KMS-11 (cell line): ENCODE results near the gene GALNT17.

Source experiments
- H2AFZ ChIP-seq: fragments of 200-600 bp; sonication (generic); 2 replicates; pipeline ENCODE4 v1.6.1; 2016; ENCODE audit warnings: antibody characterized with exemption, mixed run types, low read depth
- H3K27ac ChIP-seq: fragments of 200-600 bp; sonication (generic); 2 replicates; pipeline ENCODE4 v1.6.1; 2016; ENCODE audit warnings: mild to moderate bottlenecking, mixed run types
- H3K27me3 ChIP-seq: fragments of 200-600 bp; sonication (generic); 2 replicates; pipeline ENCODE4 v1.6.1; 2017; ENCODE audit warnings: mild to moderate bottlenecking, low read depth, mixed run types, moderate library complexity; ENCODE audit not compliant: insufficient read depth
- H3K36me3 ChIP-seq: fragments of 200-600 bp; sonication (generic); 2 replicates; pipeline ENCODE4 v1.6.1; 2017; ENCODE audit warnings: mild to moderate bottlenecking, mixed run types; ENCODE audit not compliant: insufficient read depth
- H3K4me1 ChIP-seq: fragments of 200-600 bp; sonication (generic); 2 replicates; pipeline ENCODE4 v1.6.1; 2016; ENCODE audit warnings: mild to moderate bottlenecking, low read depth, mixed run types; ENCODE audit not compliant: poor library complexity, severe bottlenecking
- H3K4me2 ChIP-seq: fragments of 200-600 bp; sonication (generic); 2 replicates; pipeline ENCODE4 v1.7.0; 2016; ENCODE audit warnings: mild to moderate bottlenecking, mixed run types
- H3K4me3 ChIP-seq: fragments of 200-600 bp; sonication (generic); IDR thresholded peaks from 2 replicates; pipeline ENCODE4 v1.6.1; 2017; ENCODE audit warnings: low read depth, low read length, mixed read lengths; ENCODE audit not compliant: insufficient read depth
- H3K79me2 ChIP-seq: fragments of 200-600 bp; sonication (generic); 2 replicates; pipeline ENCODE4 v1.6.1; 2016; ENCODE audit warnings: low read depth, mixed run types; ENCODE audit not compliant: insufficient read depth
- H3K9ac ChIP-seq: fragments of 200-600 bp; sonication (generic); 2 replicates; pipeline ENCODE4 v1.6.1; 2016; ENCODE audit warnings: mild to moderate bottlenecking, mixed run types
- H4K20me1 ChIP-seq: fragments of 200-600 bp; sonication (generic); 2 replicates; pipeline ENCODE4 v1.6.1; 2016; ENCODE audit warnings: mild to moderate bottlenecking, mixed run types; ENCODE audit not compliant: insufficient read depth
- TF ChIP-seq, protein P1 (sequence below): fragments of 200-600 bp; sonication (generic); conservative IDR thresholded peaks from 2 replicates; pipeline ENCODE4 v1.6.1; 2017; ENCODE audit warnings: low read depth, mild to moderate bottlenecking, antibody characterized with exemption, low read length, moderate library complexity, mixed read lengths

The GALNT17 gene

DNA sequence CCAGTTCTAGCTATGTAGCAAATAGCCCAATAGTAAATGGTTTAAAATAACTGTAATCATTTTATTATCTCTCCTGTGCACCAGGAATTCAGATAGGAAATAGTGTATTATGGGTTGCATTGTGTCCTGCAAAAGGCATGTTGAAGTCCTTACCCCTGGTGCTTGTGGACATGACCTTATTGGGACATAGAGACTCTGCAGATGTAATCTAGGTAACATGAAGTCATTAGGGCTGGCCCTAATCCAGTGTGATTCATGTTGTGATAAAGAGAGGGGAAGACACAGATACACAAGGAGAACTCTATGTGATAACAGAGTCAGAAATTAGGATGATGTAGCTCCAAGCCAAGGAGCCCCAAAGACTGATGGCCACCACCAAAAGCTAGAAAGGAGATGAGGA is 462.8 kb downstream of the GALNT17 start:
- H3K4me3 ChIP-seq, result no peak overlapping the region
- H3K4me1 ChIP-seq, result no peaks in the 10 kb centered on the region
- H3K4me2 ChIP-seq, result no peak overlapping the region
- no peaks in the 10 kb centered on the region for H3K36me3 ChIP-seq
- TF ChIP-seq, protein P1, sequence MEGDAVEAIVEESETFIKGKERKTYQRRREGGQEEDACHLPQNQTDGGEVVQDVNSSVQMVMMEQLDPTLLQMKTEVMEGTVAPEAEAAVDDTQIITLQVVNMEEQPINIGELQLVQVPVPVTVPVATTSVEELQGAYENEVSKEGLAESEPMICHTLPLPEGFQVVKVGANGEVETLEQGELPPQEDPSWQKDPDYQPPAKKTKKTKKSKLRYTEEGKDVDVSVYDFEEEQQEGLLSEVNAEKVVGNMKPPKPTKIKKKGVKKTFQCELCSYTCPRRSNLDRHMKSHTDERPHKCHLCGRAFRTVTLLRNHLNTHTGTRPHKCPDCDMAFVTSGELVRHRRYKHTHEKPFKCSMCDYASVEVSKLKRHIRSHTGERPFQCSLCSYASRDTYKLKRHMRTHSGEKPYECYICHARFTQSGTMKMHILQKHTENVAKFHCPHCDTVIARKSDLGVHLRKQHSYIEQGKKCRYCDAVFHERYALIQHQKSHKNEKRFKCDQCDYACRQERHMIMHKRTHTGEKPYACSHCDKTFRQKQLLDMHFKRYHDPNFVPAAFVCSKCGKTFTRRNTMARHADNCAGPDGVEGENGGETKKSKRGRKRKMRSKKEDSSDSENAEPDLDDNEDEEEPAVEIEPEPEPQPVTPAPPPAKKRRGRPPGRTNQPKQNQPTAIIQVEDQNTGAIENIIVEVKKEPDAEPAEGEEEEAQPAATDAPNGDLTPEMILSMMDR, result no peak
- no peak overlapping the region for H3K9ac ChIP-seq
- no peaks in the 10 kb centered on the region for H4K20me1 ChIP-seq
- no peaks in the 10 kb centered on the region for H3K27me3 ChIP-seq
- no peak overlapping the region for H3K27ac ChIP-seq
- H3K79me2 ChIP-seq, result no peaks in the 10 kb centered on the region
- no peak overlapping the region for H2AFZ ChIP-seq

DNA sequence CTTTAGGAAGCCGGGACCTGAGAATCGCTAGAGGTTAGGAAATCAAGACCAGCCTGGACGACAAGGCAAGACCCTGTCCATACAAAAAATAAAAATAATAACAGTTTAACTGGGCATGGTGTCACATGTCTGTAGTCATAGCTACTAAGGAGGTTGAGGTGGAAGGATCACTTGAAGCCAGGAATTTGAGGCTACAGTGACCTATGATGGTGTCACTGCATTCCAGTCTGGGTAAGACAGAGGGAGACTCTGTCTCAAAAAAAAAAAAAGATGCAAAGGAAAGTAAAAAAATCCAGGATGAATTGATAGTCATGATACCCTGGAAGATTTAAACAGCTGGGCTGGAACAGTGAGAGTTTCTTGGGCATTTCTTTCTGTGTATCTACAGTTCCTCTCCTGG is 463.2 kb downstream of the GALNT17 start:
- TF ChIP-seq, protein P1, result no peak
- no peak overlapping the region for H3K9ac ChIP-seq
- H3K27me3 ChIP-seq, result no peaks in the 10 kb centered on the region
- H2AFZ ChIP-seq, result no peak overlapping the region
- H3K79me2 ChIP-seq, result no peaks in the 10 kb centered on the region
- H3K4me1 ChIP-seq, result no peaks in the 10 kb centered on the region
- no peak overlapping the region for H3K4me2 ChIP-seq
- H3K4me3 ChIP-seq, result no peak overlapping the region
- no peaks in the 10 kb centered on the region for H3K36me3 ChIP-seq
- no peak overlapping the region for H3K27ac ChIP-seq
- H4K20me1 ChIP-seq, result no peaks in the 10 kb centered on the region

DNA sequence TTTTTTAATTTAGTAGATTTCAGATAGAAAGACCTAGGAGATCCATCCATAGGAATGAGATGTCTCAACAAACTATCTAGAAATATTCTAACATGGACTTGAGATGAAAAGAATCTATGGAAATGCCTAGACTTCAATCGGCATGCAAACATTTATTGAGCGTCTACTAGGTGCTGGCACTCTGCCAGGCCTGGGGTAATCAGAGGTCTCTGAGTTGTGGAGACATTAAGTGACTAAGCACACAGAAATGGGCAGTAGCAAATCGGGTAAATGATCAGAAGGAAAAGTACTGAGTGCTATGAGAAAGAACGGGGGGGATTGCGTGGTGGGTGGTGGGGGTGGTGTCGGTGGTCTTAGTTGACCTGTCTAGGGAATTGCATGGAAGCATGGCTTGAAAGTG is 466.6 kb downstream of the GALNT17 start:
- Histone ChIP-seq H4K20me1 (no peaks in the 10 kb centered on the region), H3K9ac (no peak overlapping the region), H3K4me1 (no peaks in the 10 kb centered on the region), H3K4me2 (no peak overlapping the region), H3K36me3 (no peaks in the 10 kb centered on the region), H3K79me2 (no peaks in the 10 kb centered on the region), H2AFZ (no peak overlapping the region), H3K27me3 (no peaks in the 10 kb centered on the region), H3K4me3 (no peak overlapping the region), H3K27ac (no peak overlapping the region)
- TF ChIP-seq, protein P1, result no peak

DNA sequence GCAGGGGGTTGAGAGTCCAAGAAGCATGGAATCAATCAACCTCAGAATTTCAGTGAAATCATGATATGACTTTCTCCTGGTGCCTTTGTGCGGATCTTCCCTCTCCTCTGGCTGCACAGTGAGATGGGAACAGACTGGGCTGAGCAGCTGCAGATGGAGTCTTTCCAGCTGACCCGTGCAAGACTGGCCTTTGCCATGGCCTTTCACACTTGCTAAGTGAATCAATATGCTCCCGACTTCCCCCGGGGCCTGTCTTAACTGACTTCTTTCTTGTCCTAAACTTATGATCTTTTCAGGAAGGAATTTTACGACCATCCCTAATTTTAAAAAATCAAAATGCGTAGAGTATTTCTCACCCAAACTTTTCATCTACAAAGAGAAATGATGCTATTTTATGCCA is 469.9 kb downstream of the GALNT17 start:
- no peak overlapping the region for H2AFZ ChIP-seq
- TF ChIP-seq, protein P1, result no peak

More for the DNA sequence above, 469.9 kb downstream of the GALNT17 start:
- H3K27me3 ChIP-seq, result no peaks in the 10 kb centered on the region
- H3K27ac ChIP-seq, result no peak overlapping the region
- no peak overlapping the region for H3K4me2 ChIP-seq
- H3K79me2 ChIP-seq, result no peaks in the 10 kb centered on the region
- H3K4me1 ChIP-seq, result no peaks in the 10 kb centered on the region
- H4K20me1 ChIP-seq, result no peaks in the 10 kb centered on the region
- no peak overlapping the region for H3K4me3 ChIP-seq
- H3K36me3 ChIP-seq, result no peaks in the 10 kb centered on the region
- H3K9ac ChIP-seq, result no peak overlapping the region
